ENCODE results near the gene CPN2. TPM values are rescaled to one million over a fixed set of nuclear protein-coding genes. Genes with fewer than 3 reads are reported as not detected.

CPN2 gene
- total and polyA plus RNA-seq, 2 of the 8 experiments (the other 6 are each of a cell fraction or from before 2014, with no cell fraction given), result 0.03 TPM; not detected in 1

GRCh38 chr3:194386648-194387047, 35.5 kb upstream of the CPN2 start:
- Histone ChIP-seq H3K79me2 (ENCODE audit: control insufficient read depth in 1 of 2, insufficient read depth in 2 of 2, low read length in 2 of 2) (no peaks in the 10 kb centered on the region), H3K79me1 (ENCODE audit: low read depth, low read length) (no peaks in the 10 kb centered on the region), H3K4me3 (ENCODE audit: extremely low read depth in 1 of 4, insufficient read depth in 2 of 4, low read depth in 3 of 4, low read length in 4 of 4) (no peak overlapping the region), H2BK12ac (ENCODE audit: low read depth, low read length) (no peak overlapping the region), H2BK5ac (ENCODE audit: low read depth, low read length) (no peak overlapping the region), H2BK120ac (replicated peaks; ENCODE audit: low read depth, low read length) (no peak overlapping the region), H3K9me3 (ENCODE audit: insufficient read depth in 2 of 2, low read depth in 1 of 2, low read length in 1 of 2) (peaks cover 0 to 4% of the 10 kb centered on the region in 2 experiments; a peak in 1 of 4 replicates), H2BK20ac (ENCODE audit: low read length) (no peak overlapping the region), H3K18ac (ENCODE audit: extremely low read depth, low read length) (no peak overlapping the region), H3K23ac (ENCODE audit: insufficient read length) (no peak overlapping the region), H3K4me1 (replicated peaks in 1 of 4; ENCODE audit: control insufficient read depth in 3 of 4, insufficient read depth in 4 of 4, low read length in 3 of 4) (peaks cover 0 to 7% (median 2%) of the 10 kb centered on the region in 4 experiments; a peak in 3 of 7 replicates), H4K5ac (ENCODE audit: insufficient read length, low read depth, low read length) (no peak overlapping the region), H3K27me3 (replicated peaks in 1 of 4; ENCODE audit: control insufficient read depth in 3 of 4, extremely low read depth in 1 of 4, insufficient read depth in 3 of 4, low read length in 3 of 4) (peaks cover 0 to 2% (median 0%) of the 10 kb centered on the region in 4 experiments; a peak in 1 of 7 replicates), H4K8ac (ENCODE audit: extremely low read depth, insufficient read depth, low read length) (no peak overlapping the region), H4K91ac (replicated peaks; ENCODE audit: insufficient read length, low read length) (no peak overlapping the region), H3K56ac (replicated peaks; ENCODE audit: insufficient read length, low read depth, low read length) (no peak overlapping the region), H3K4me2 (ENCODE audit: insufficient read depth in 1 of 2, low read depth in 2 of 2, low read length in 2 of 2) (no peak overlapping the region), H3K9ac (replicated peaks in 1 of 4; ENCODE audit: extremely low read depth in 1 of 4, low read depth in 3 of 4, low read length in 3 of 4) (no peak overlapping the region), H3K36me3 (ENCODE audit: control insufficient read depth in 2 of 4, insufficient read depth in 4 of 4, low read length in 3 of 4) (no peaks in the 10 kb centered on the region), H4K20me1 (replicated peaks in 1 of 2; ENCODE audit: control insufficient read depth in 1 of 2, insufficient read depth in 2 of 2, low read length in 2 of 2) (no peaks in the 10 kb centered on the region), H3K14ac (ENCODE audit: insufficient read length) (no peak overlapping the region), H2AFZ (ENCODE audit: low read length) (peak overlapping the region; percentile 70; the same call in 1 of the 2 replicates), H2BK15ac (ENCODE audit: low read length) (no peak overlapping the region), H2AK5ac (ENCODE audit: low read depth, low read length) (no peak overlapping the region), H3K27ac (ENCODE audit: low read depth, low read length) (no peak overlapping the region), H3K4ac (replicated peaks; ENCODE audit: insufficient read length, low read depth, low read length) (no peak overlapping the region), H3K23me2 (ENCODE audit: low read depth, low read length) (no peaks in the 10 kb centered on the region)
- ChIA-PET CTCF (ENCODE audit: partially characterized antibody) (interaction anchor here (1.1 to 4.5 kb wide), 8 partner anchors 8 to 85 kb away, joined by 3 to 21 read pairs (median 4); no protein-coding TSS in a partner anchor), POLR2A (ENCODE audit: partially characterized antibody) (interaction anchor here (0.8 kb wide), 1 partner anchor 18 kb away, joined by 3 read pairs; no protein-coding TSS in a partner anchor)
- DNase-seq (ENCODE audit: low read depth in 1 of 2, low spot score in 2 of 2), result peak in 1 of 2 experiments; percentile 24
- no peak for TF ChIP-seq CEBPB (IDR thresholded peaks at IDR 0.05; ENCODE audit: low read depth, low read length)
- 85% methylated on average over 7 of the region's 7 CpGs; no CpG with 5 or more reads in 1 of the 2 experiments for WGBS, 2 experiments (ENCODE audit: extremely low coverage in 1 of 2, insufficient coverage in 1 of 2, insufficient read length in 1 of 2, insufficient replicate concordance in 2 of 2, low coverage in 1 of 2, low lambda C conversion rate in 2 of 2, missing lambda C conversion rate in 1 of 2)
- no peak for FAIRE-seq

Measured in H1 (cell line).